HG02759 (cell line): ENCODE results near the gene CRISPLD2.

Source experiments
- ATAC-seq: cut with Tn5 transposase; IDR thresholded peaks from one replicate; pipeline ENCODE4 v1.9.1; 2021; ENCODE audit warnings: mild to moderate bottlenecking, moderate library complexity; ENCODE audit not compliant: unreplicated experiment

The CRISPLD2 gene

GRCh38 chr16:84947996-84948850, 128.4 kb downstream of the CRISPLD2 start:
- no peak for ATAC-seq

GRCh38 chr16:84948851-84949610, 129.2 kb downstream of the CRISPLD2 start:
- no peak for ATAC-seq

GRCh38 chr16:84949772-84950436, 130.1 kb downstream of the CRISPLD2 start:
- ATAC-seq = no peak

GRCh38 chr16:84950906-84951305, 131.1 kb downstream of the CRISPLD2 start:
- no peak for ATAC-seq

- ATAC-seq = no peak
Observed at GRCh38 chr16:84952335-84953189, 132.8 kb downstream of the CRISPLD2 start.

- ATAC-seq = no peak
Observed at GRCh38 chr16:84953190-84953746, 133.5 kb downstream of the CRISPLD2 start.

GRCh38 chr16:84955427-84955826, 135.6 kb downstream of the CRISPLD2 start:
- no peak for ATAC-seq

GRCh38 chr16:84957192-84957591, 137.4 kb downstream of the CRISPLD2 start:
- ATAC-seq = no peak

GRCh38 chr16:84957792-84958191, 138.0 kb downstream of the CRISPLD2 start:
- ATAC-seq = no peak
